Neural progenitor cell (in vitro differentiated cells): ENCODE results near the gene TBC1D2B.

ENCODE experiments used
- EZH2phosphoT487 ChIP-seq: fragments of 200-600 bp; sonication (generic); IDR thresholded peaks from 2 replicates; pipeline ENCODE4 v1.6.1; 2017; ENCODE audit warnings: antibody characterized with exemption
- TF ChIP-seq, protein P1 (sequence below): fragments of 200-600 bp; sonication (generic); IDR thresholded peaks from 2 replicates; pipeline ENCODE4 v1.5.1; 2017; ENCODE audit warnings: antibody characterized with exemption, mild to moderate bottlenecking

DNA sequence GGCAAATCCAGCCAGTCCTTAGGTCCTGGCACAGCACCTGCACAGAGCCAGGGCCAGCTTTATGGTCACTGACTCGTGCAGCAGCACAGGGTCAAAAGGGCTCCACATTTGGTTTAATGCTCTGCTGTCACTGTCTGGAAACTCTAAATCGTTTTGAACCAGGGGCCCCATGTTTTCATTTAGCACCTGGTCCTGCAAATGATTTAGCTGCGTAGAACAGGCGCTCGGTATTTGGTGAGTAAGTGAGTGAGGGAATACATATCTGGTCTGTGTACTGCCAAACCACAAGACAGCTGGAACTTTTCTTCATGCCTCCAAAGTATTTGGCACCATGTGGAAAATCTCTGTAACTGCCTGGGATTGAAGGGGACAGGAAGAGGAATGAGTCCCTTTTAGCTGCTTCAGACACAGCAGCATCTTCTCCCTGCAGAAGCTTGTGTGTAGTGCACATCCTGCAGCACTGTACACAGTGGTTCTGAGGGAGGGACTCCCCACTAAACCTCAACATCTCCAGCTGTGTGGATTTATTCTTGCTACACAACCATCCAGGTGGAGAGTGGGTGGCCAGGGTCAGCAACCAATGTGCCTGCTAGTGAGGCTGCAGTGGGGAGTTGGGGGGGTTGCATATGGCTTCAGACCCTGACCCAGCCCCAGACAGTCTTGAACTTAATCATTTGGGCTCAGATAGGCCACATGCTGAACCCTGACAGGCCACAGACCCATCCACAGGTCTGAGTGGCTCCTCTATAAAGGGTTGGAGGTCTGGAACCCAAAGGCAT is 15.9 kb upstream of the TBC1D2B start:
- TF ChIP-seq, protein P1, sequence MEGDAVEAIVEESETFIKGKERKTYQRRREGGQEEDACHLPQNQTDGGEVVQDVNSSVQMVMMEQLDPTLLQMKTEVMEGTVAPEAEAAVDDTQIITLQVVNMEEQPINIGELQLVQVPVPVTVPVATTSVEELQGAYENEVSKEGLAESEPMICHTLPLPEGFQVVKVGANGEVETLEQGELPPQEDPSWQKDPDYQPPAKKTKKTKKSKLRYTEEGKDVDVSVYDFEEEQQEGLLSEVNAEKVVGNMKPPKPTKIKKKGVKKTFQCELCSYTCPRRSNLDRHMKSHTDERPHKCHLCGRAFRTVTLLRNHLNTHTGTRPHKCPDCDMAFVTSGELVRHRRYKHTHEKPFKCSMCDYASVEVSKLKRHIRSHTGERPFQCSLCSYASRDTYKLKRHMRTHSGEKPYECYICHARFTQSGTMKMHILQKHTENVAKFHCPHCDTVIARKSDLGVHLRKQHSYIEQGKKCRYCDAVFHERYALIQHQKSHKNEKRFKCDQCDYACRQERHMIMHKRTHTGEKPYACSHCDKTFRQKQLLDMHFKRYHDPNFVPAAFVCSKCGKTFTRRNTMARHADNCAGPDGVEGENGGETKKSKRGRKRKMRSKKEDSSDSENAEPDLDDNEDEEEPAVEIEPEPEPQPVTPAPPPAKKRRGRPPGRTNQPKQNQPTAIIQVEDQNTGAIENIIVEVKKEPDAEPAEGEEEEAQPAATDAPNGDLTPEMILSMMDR, result no peak
- TF ChIP-seq EZH2phosphoT487, result no peak
